HG03442 (cell line): ENCODE measurements around the gene ERH.
"Not testable (repeated sequence)": the region's sequence is repeated elsewhere in the genome, so short reads cannot be mapped to it uniquely, and the experiment has no call there.

Experiments used
- ATAC-seq: cut with Tn5 transposase; IDR thresholded peaks from one replicate; pipeline ENCODE4 v1.9.1; 2021; ENCODE audit warnings: mild to moderate bottlenecking, moderate library complexity; ENCODE audit not compliant: unreplicated experiment

Gene ERH

DNA sequence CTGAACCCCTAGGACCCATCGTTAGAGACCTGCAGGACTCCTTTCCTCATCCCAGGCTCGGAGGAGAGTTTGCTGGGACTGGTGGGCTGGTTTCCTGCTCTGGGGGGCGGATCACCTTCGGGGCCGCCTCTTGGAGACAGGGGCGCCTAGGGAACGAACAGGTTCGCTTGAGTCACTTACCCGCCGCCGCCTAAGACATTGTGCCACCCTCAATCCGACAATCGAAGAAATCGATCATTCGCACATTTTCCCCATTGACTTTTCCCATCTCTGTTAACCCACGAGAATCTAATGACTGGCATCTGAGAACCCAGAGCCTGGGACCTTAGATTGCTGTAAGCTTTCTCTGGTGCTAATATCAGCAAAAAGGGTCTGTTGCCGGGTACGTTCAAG, 715 bp upstream of the ERH start:
- ATAC-seq = peak; percentile 16

DNA sequence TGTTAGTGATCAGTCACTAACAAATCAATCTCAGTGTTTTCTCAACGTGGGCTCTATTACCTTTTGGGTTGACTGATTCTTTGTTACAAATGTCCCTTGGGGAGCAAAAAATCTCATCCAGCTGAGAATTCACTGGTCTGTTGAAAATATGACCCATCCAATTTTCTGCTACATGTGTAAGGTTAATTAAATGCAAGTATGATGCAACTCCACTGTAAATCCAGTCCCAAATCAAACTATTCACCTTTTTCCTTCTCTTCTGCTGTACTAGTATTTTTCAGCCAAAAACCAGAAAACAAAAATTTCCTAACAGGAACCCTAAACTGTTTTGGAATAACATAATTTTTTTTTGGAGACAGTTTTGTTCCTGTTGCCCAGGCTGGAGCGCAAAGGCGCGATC, 2.2 kb downstream of the ERH start:
- no peak for ATAC-seq

DNA sequence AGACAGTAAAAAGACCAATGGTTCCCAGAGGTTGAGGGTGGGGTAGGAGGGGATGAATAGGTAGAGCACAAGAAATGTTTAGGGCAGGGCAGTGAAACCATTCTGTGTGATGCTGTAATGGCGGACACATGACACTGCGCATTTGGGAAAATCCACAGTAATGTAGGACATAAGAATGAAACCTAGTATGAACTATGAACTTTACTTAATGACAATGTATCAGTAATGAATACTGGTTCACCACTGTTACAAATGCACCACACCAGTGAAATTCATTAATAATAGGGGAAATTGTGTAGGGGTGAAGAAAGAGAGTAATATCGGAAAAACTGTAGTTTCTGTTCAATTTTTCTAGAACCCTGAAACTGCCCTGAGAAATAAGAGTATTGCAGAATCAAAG, 5.6 kb downstream of the ERH start:
- no peak for ATAC-seq

DNA sequence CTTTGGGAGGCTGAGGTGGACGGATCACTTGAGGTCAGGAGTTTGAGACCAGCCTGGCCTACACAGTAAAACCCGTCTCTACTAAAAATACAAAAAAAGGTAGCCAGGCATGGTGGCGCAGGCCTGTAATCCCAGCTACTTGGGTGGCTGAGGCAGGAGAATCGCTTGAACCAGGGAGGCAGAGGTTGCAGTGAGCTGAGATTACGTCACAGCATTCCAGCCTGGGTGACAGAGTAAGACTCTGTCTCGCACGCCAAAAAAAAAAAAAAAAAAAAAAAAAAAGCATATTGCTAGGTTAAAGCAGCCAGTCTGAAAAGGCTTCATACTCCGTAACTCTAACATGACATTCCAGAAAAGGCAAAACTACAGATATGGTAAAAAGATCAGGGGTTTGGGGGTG, 6.7 kb downstream of the ERH start:
- not testable (repeated sequence) for ATAC-seq

DNA sequence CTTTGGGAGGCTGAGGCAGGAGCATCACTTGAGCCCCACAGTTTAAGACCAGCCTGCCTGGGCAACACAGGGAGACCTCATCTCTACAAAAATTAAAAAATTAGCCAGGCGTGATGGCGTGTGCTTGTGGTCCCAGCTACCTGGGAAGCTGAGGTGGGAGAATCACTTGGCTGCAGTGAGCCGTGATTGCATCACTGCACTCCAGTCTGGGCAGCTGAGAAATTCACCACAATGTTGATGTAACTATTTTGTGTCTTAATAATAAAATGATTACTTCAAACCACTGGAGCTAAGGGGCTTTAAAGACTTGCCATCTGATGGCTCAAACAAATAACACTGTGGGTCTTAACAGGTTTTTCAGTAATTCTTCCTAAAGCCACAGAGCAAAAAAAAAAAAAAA, 10.8 kb downstream of the ERH start:
- no peak for ATAC-seq

DNA sequence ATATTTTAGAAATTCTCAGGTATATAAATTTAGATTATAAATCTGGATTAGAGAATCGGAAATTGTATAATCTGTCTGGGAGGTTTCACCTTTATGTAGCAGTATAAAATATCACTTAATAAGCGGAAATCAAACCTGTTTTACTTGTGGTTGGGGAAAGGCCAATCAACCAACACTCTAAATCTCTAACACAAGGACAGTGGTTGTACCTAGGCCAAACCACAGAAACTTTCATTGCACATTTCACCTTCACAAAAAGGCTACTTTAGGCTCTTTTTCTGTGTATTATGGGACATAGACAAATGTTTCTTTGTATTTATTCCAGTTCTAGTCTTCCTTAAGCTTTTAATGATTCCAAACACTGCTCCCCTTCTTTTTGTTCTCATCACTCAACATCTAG, 19.8 kb downstream of the ERH start:
- no peak for ATAC-seq

DNA sequence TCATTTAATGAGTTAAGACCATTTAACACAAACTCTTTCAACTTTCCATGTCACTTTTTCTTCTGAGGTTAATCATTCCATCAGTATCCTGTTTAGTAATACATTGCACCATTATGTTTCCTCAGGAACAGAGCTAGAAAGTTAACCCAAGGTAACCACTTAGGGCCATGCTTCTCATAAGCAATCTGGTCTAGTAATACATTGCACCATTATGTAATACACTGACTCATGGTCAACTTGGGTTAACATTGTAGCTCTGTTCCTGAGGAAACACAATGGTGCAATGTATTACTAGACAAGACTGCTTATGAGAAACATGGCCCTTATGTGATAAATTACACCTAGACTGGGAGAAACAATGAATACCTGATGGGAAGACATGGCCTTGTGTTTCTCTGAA, 21.7 kb downstream of the ERH start:
- no peak for ATAC-seq

DNA sequence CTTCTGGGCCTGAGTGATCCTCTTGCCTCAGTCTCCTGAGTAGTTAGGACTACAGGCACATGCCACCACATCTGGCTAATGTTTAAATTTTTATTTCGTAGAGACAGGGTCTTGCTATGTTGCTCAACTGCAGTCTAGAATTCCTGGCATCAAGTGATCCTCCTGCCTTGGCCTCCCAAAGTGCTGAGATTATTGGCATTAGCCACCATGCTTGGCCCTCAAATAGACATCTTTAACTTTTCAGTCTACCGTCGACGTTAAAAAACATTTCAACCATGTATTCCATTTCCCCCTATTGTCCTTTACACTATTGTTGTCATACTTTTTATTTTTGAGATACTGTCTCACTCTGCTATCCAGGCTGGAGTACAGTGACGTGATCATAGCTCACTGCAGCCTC, 22.4 kb downstream of the ERH start:
- ATAC-seq = no peak

DNA sequence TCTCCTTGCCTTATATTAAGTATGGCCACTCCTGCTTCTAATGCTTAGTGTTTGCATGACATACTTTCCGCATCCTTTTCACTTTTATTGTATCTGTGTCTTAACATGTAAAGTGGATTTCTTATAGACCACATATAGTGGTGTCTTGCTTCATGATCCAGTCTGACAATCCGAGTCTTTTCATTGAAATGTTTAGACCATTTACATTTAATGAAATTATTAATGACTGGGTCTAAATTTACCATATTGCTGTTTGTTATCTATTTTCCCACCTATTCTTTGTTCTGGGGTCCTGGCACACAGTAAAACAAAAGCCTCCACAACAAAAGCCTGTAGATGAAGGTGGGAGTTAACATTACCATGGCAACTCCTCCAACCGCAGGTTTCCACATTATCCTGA, 22.9 kb downstream of the ERH start:
- no peak for ATAC-seq

DNA sequence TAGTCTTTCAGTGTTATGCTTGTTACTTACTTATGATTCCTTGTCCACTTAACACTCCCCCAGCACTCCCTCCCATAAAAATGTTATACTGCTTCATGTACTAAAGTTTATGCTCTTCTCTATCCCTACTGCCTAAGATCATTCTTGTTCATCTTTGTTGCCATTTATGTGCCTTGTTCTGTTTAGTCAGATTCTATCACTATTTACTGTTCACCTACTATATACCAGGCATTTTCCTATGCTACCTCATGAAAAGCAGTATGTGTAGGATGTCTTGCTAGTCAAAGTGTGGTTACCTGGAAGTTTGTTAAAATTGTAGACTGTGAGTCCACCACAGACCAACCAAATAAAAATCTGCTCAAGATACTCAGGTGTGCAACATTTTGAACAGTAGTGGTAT, 23.9 kb downstream of the ERH start:
- ATAC-seq = no peak

DNA sequence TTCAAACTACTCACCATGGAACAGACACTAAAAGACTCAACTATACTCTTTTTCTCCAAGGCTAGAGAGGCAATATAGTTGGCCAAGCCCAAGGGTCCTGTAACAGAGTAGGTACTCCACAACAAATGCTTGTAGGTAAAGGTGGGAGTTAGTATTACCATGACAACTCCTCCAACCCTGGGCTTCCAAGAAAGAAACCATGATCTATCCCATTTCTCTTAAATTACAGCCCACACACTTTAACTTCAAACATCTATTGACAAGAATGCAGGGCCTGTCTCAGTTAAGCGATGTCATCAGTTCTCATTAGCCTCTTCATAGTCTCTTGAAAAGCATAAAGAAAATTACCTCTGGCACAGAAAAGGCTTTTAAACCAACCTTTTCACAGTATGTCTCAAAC, 25.0 kb downstream of the ERH start:
- no peak for ATAC-seq

DNA sequence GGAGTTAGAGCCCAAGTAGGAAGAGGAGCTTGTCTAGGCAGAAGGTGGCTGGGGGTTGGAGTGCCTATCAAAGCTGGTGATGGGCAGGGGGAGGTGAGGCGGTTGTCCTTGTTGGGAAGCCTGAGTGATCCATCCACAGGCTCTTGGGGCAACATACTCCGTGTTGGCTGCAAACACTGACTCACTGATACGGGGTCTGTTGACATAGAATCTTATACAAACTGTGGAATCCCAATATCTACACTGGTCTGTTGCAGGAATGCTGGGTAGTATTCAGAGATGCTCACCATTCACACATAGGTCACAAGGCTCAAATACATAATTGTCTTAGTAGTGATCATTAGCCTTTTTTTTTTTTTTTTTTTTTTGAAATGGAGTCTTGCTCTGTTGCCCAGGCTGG, 26.0 kb downstream of the ERH start:
- ATAC-seq = no peak

DNA sequence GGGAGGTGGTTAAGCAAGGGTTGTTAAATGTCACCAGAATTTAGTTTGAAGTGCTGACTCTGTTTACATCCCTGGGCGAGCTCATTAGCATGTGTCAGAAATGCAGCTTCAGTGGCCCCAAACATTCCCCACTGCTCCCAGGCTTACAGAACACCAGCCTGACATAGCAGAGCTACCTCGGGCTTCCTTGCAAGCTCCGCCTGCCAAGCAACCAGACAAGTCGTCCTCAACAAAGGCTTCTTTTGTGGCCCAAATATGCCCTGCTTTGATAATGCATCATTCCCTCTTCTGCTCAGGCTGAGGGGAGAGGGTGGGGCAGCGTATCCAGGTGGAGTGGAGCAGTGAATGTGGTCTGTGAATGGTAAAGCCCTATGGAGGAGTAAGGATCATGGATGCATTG, 28.0 kb downstream of the ERH start:
- no peak for ATAC-seq

DNA sequence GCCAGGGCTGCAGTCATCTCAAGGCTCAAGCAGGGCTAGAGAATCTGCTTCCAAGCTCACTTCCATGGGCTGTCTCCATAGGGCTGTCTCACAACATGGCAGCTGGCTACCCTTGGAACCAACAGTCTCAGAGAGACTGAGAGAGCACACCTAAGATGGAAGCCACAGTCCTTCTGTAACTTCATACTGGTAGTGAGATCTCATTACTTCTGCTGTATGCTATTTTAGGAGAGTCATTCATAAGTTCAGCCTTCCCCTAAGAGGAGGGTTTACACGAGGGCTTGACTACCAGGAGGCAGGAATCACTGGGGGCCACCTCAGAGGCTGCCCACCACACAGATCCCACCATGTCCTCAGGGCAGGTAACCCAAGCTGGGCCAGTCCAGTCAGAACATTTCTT, 29.7 kb downstream of the ERH start:
- no peak for ATAC-seq

DNA sequence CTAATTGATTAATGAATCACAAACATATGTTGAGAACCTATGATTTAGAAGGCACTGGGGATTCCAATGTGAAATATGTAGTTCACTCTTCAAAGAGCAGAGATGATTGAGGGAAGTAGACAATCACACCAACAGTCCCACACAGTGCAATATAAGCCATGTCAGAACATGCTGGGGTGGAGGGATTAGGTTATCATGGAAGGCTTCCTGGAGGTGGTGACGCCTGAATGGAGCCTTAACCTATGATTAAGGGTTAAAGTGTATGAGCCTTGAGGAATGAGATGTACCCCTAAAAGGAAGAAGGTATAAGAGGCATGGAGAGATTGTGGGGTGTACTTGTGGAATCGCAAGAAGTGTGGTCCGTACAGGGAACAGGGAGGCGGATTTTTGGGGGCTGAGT, 31.3 kb downstream of the ERH start:
- ATAC-seq = no peak

DNA sequence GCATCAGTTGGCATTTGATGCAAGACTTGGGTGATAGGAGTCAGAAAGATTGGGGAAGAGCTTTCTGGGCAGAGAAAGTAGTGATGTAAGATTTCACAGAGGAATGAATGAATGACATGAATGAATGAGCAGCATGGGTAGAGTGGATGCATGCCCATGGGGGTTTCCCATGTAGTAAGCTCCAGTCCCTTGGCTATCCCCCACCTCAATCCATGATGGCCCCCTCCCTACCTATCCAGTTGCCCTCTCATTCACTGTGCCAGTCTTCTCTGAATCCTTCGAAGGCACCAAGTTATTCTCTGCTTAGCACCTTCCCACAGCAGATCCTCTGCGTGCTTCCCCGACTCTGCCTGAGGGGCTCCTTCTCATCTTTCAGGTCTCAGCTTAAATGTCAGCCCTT, 32.0 kb downstream of the ERH start:
- no peak for ATAC-seq

DNA sequence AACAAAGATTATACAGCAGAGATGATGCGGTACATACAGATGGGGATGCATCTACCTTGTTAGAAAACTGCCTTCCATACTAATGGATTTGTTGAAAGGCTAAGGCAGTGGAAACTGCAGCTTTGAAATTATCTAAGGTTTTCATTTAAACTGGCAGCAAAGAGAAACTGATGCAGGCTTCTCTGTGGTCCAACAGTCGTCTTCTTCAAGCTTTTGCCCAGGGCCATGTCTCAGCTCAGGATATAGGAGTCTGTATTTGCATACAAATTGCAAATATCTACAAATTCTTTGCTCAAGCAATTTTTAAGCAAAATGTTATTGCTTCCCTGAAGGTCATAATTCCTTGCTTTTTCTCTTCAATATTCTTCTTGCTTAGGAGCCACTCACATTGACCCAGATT, 33.7 kb downstream of the ERH start:
- no peak for ATAC-seq

DNA sequence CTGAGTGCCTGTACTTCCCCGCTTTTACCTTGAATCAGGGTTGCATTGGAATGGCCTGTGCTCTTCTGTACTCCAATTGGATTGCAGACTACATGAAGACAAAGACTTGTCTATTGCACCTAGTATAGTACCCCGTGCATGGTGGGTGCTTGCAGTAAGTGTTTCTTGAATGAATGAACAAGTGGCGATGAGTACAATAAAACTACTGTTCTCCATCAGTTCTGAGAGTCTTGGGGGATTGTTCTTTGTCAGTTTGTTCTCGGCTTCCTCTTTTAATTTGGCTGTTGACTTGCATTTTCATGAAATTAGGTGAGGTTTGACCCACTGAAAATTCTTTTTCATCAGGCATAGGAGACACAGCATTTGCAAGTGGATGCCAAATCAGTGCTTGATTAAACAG, 34.1 kb downstream of the ERH start:
- ATAC-seq = no peak

DNA sequence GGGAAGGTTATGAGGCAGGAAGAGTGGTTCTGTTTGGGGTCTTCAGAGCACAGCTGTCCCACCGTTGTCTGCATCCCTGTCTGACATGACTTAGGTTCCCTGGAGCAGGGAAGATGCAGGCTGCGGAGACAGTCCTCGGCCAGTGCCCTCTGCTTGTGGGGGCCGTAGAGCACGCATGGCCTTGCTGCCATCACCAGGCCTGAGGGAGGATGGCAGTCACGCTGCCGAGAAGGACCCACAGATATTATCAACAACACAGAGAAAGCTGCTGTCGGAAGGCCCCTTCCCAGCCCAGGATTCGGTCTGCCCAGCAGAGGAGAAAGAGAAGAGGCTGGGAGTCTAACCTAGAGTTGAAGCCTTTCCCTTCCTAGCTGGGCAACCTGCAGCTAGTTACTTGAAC, 35.0 kb downstream of the ERH start:
- ATAC-seq = no peak

DNA sequence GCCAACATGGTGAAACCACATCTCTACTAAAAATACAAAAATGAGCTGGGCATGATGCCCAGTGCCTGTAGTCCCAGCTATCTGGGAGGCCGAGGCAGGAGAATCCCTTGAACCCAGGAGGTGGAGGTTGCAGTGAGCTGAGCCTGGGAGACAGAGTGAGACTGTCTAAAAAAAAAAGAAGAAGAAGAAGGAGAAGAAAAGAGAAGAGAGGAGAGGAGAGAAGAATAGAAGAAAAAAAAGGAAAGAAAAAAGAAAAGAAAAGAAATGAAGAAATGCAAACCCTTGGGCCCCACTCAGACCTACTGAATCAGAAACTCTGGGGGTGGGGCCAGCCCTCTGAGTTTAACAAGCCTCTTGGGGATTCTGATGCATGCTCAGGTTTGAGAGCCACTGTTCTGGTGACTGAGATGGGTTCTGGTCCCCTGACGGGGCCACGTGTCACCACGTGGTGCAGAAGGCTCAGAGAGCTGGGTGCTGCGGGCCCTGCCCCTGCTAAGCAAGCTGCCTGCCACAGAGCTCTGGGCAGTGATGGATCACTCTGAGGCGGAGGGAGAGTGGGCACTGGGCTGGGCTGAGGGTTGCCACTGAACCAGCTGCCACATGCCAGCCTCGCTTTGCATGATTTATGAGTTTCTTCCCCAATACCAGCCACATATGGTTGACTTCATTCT, 37.5 kb downstream of the ERH start:
- ATAC-seq = no peak

DNA sequence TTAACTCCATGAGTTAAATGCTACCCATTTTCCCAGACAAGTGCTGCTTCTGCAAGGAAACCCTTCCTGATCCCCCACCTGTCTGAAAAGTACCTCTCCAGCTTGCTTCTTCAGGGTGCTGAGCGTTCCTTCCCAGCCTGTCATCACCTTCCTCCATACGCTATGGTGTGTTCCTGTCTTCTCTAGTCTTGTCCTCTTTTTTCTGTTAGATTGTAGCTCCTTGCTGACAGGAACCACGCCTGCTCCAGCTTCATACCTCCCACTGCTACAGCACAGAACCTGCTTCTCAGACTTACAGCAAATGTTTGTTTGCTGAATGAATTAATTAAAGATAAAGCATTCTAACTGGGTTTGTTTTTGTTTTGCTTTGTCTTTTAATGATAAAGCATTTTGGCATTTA, 39.1 kb downstream of the ERH start:
- no peak for ATAC-seq

DNA sequence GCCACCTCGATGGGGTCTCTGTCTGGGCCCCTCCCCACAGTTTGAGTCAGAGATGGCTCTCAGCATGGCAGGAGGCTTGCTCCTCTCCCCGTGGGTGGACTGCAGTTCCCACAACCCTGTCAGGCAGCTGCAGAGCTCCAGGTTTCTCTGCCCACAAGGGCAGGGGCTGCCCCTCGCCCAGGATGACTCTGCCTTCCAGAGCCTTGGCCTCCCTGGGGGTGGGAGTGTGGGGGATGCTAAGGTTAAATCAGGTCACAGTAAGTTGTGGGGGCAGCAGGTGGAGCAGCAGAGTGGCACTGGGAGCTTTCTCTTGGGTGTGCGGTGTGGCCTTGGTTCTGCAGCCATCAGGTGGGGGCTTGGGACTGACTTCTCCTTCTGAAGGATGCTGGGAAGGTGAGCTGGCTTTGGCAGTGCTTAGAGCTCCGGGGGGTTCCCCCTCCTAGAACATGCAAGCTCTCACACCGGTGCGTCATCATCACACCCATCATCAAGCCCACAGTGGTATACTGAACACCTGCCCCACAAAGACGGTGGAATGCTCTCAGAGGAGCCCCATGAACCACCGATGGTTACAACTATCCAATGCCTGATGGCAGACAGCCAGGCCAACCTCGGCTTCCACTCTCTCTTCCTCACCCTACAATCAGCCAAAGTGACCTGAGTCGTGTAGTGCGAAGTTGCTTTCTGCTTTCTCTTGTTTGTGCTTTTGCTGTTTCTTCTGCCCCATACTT, 39.7 kb downstream of the ERH start:
- no peak for ATAC-seq
